SU-DHL-6 (cell line): ENCODE measurements around the gene MND1.
A peak's percentile ranks its signal among the peaks of the same experiment; 100 is the strongest.

Experiments used
- H2AFZ ChIP-seq: fragments of 200-600 bp; sonication (generic); 2 replicates; pipeline ENCODE4 v1.6.1; 2014; ENCODE audit warnings: low read depth, mild to moderate bottlenecking, moderate library complexity, mixed read lengths, antibody characterized with exemption, low read length; ENCODE audit not compliant: severe bottlenecking
- H3F3A ChIP-seq: fragments of 200-600 bp; shearing (Covaris generic); 2 replicates; pipeline ENCODE4 v1.6.0; 2016; ENCODE audit warnings: antibody characterized with exemption, mild to moderate bottlenecking; ENCODE audit not compliant: insufficient read depth
- H3K27ac ChIP-seq: fragments of 200-600 bp; sonication (generic); 2 replicates; pipeline ENCODE4 v1.5.1; 2016; ENCODE audit warnings: low read depth, mild to moderate bottlenecking, low read length, moderate library complexity, mixed read lengths
- H3K27me3 ChIP-seq: fragments of 200-600 bp; sonication (generic), shearing (Covaris generic); 2 replicates; pipeline ENCODE4 v1.6.0; 2014; ENCODE audit warnings: mild to moderate bottlenecking, low read length
- H3K36me3 ChIP-seq: fragments of 200-600 bp; sonication (generic); 2 replicates; pipeline ENCODE4 v1.6.1; 2014; ENCODE audit warnings: mild to moderate bottlenecking, low read length, mixed read lengths
- H3K4me2 ChIP-seq: fragments of 300-600, 200-600 bp; shearing (Covaris generic), sonication (generic); 2 replicates; pipeline ENCODE4 v1.6.0; 2014; ENCODE audit warnings: low read length, low read depth, mild to moderate bottlenecking; ENCODE audit not compliant: poor library complexity, severe bottlenecking
- H3K4me3 ChIP-seq: fragments of 200-600 bp; sonication (generic); 2 replicates; pipeline ENCODE4 v1.5.1; 2014; ENCODE audit warnings: antibody characterized with exemption, low read length, mild to moderate bottlenecking, mixed read lengths; ENCODE audit not compliant: insufficient read depth, poor library complexity, severe bottlenecking
- H3K79me2 ChIP-seq: fragments of 200-600 bp; sonication (generic); 2 replicates; pipeline ENCODE4 v1.6.1; 2014; ENCODE audit warnings: mild to moderate bottlenecking, low read length, moderate library complexity; ENCODE audit not compliant: insufficient read depth
- H3K9ac ChIP-seq: fragments of 200-600 bp; sonication (generic); 2 replicates; pipeline ENCODE4 v1.7.0; 2014; ENCODE audit warnings: mild to moderate bottlenecking, low read length
- H3K9me2 ChIP-seq: fragments of 200-600 bp; sonication (generic); replicated peaks from 2 replicates; pipeline ENCODE4 v1.6.1; 2014; ENCODE audit warnings: low read length; ENCODE audit not compliant: insufficient read depth
- H3K9me3 ChIP-seq: fragments of 200-600 bp; sonication (generic); 2 replicates; pipeline ENCODE4 v1.6.1; 2014; ENCODE audit warnings: low read length, mixed read lengths; ENCODE audit not compliant: insufficient read depth
- H4K20me1 ChIP-seq: fragments of 200-600 bp; sonication (generic); 2 replicates; pipeline ENCODE4 v1.6.1; 2014; ENCODE audit warnings: low read depth, mild to moderate bottlenecking, antibody characterized with exemption, low read length, moderate library complexity, mixed read lengths
- CTCF ChIP-seq: fragments of 200-600 bp; sonication (generic); IDR thresholded peaks from one replicate; pipeline ENCODE4 v1.5.1; 2017; ENCODE audit warnings: antibody characterized with exemption, mild to moderate bottlenecking, low read length, moderate library complexity; ENCODE audit not compliant: insufficient read depth, poor library complexity, severe bottlenecking
- EZH2phosphoT487 ChIP-seq: fragments of 200-600 bp; sonication (generic), shearing (Covaris generic); conservative IDR thresholded peaks from 2 replicates; pipeline ENCODE4 v1.6.1; 2018; ENCODE audit warnings: mild to moderate bottlenecking, antibody characterized with exemption, low read length, moderate library complexity, mixed read lengths

The MND1 gene

GRCh38 chr4:153341575-153342090 lies 2.9 kb upstream of the MND1 start:
- Histone ChIP-seq H3K9me2 (no peaks in the 10 kb centered on the region), H3K27me3 (no peaks in the 10 kb centered on the region), H4K20me1 (no peaks in the 10 kb centered on the region), H3K79me2 (peaks cover 20% of the 10 kb centered on the region), H3F3A (peaks cover 25% of the 10 kb centered on the region), H3K9ac (peak overlapping the region; percentile 4; the same call in 1 of the 2 replicates), H3K36me3 (no peaks in the 10 kb centered on the region), H3K9me3 (no peaks in the 10 kb centered on the region), H3K27ac (no peak overlapping the region), H3K4me2 (peak overlapping the region; percentile 24), H2AFZ (no peak overlapping the region), H3K4me3 (no peak overlapping the region)
- TF ChIP-seq EZH2phosphoT487 (no peak), CTCF (no peak)

GRCh38 chr4:153342751-153343552 lies 1.5 kb upstream of the MND1 start:
- Histone ChIP-seq H2AFZ (no peak overlapping the region), H3K4me3 (no peak overlapping the region), H3F3A (peaks cover 26% of the 10 kb centered on the region), H4K20me1 (no peaks in the 10 kb centered on the region), H3K27me3 (no peaks in the 10 kb centered on the region), H3K27ac (peak overlapping the region; percentile 35), H3K79me2 (peaks cover 33% of the 10 kb centered on the region), H3K9ac (0 out of 2 replicates have a peak overlapping the region, but pooled peaks have one; percentile 98), H3K36me3 (no peaks in the 10 kb centered on the region), H3K9me3 (no peaks in the 10 kb centered on the region), H3K9me2 (no peaks in the 10 kb centered on the region), H3K4me2 (no peak overlapping the region)
- TF ChIP-seq CTCF = no peak
- TF ChIP-seq EZH2phosphoT487 = no peak

GRCh38 chr4:153345012-153345981 lies 809 bp downstream of the MND1 start:
- TF ChIP-seq EZH2phosphoT487 = no peak
- TF ChIP-seq CTCF = no peak

More at GRCh38 chr4:153345012-153345981, 809 bp downstream of the MND1 start:
- Histone ChIP-seq H3K4me2 (peak overlapping the region; percentile 98), H3K27me3 (no peaks in the 10 kb centered on the region), H3K4me3 (peak overlapping the region; percentile 76), H3K9ac (peak overlapping the region; percentile 98), H3F3A (peaks cover 32% of the 10 kb centered on the region), H4K20me1 (no peaks in the 10 kb centered on the region), H3K9me2 (no peaks in the 10 kb centered on the region), H2AFZ (no peak overlapping the region), H3K27ac (peak overlapping the region; percentile 98), H3K36me3 (peaks cover 10% of the 10 kb centered on the region), H3K9me3 (no peaks in the 10 kb centered on the region), H3K79me2 (peaks cover 57% of the 10 kb centered on the region)
